HepG2 (cell line): ENCODE results near the gene CALCB.

ENCODE experiments used
- CREB1 ChIP-seq, 2 experiments: fragments of 450-650 bp in 1 of 2; IDR thresholded peaks; 2 replicates each; pipeline ENCODE4 v1.6.1; 2016 to 2017; ENCODE audit warnings: control low read depth in 1 of 2, mild to moderate bottlenecking in 1 of 2, missing compliant biosample characterization in 1 of 2, missing genetic modification characterization in 1 of 2
- MNT ChIP-seq: fragments of 450-650 bp; IDR thresholded peaks from 2 replicates; pipeline ENCODE4 v1.6.1; 2016
- TCF12 ChIP-seq, 2 experiments: fragments of 450-650 bp in 1 of 2; sonication (generic) in 1 of 2; formaldehyde crosslinking in 1 of 2; IDR thresholded peaks; 2 replicates each; pipeline versions ENCODE4 v1.6.1 to v1.8.0; 2017 to 2022; ENCODE audit warnings: antibody characterized with exemption in 1 of 2, mild to moderate bottlenecking in 1 of 2, missing genetic modification reagents in 1 of 2, moderate library complexity in 1 of 2
- ZBTB20 ChIP-seq: sonication (generic); formaldehyde crosslinking; IDR thresholded peaks from 2 replicates; pipeline ENCODE4 v1.8.1; 2023; ENCODE audit warnings: missing genetic modification reagents, low read depth, mild to moderate bottlenecking, borderline replicate concordance
- ZBTB40 ChIP-seq, 2 experiments: fragments of 450-650 bp in 1 of 2; sonication (generic) in 1 of 2; formaldehyde crosslinking in 1 of 2; IDR thresholded peaks; 2 replicates each; pipeline versions ENCODE4 v1.6.1 to v1.8.0; 2016 to 2022; ENCODE audit warnings: antibody characterized with exemption in 1 of 2, mild to moderate bottlenecking in 1 of 2, missing genetic modification reagents in 1 of 2

GRCh38 chr11:15127341-15127740 lies 53.9 kb downstream of the CALCB start:
- TF ChIP-seq ZBTB20 (CRISPR knock-in tag) (no peak), ZBTB40 (IDR thresholded peaks at IDR 0.05) (no peak), ZBTB40 (CRISPR knock-in tag; IDR thresholded peaks at IDR 0.05) (no peak), MNT (no peak), TCF12 (IDR thresholded peaks at IDR 0.05) (no peak), TCF12 (CRISPR knock-in tag; IDR thresholded peaks at IDR 0.05) (no peak), CREB1 (IDR thresholded peaks at IDR 0.05) (no peak), CREB1 (CRISPR knock-in tag; IDR thresholded peaks at IDR 0.05) (no peak)
